ENCODE measurements around the gene RCAN3.
A peak's percentile ranks its signal among the peaks of the same experiment; 100 is the strongest.

The RCAN3 gene

GRCh38 chr1:24572301-24572700 lies 69.7 kb downstream of the RCAN3 start:
- Mint-ChIP-seq H3K36me3 (ENCODE audit: low read depth) (no peaks in the 10 kb centered on the region), H3K4me1 (ENCODE audit: low read depth) (no peaks in the 10 kb centered on the region), H3K9me3 (no peaks in the 10 kb centered on the region), H3K27me3 (ENCODE audit: low read depth) (no peaks in the 10 kb centered on the region), H3K4me3 (no peak overlapping the region), H3K27ac (no peak overlapping the region)
- no peak for DNase-seq (ENCODE audit: low spot score)

GRCh38 chr1:24575905-24576587 lies 73.4 kb downstream of the RCAN3 start:
- Mint-ChIP-seq H3K27me3 (ENCODE audit: low read depth) (no peaks in the 10 kb centered on the region), H3K4me3 (no peak overlapping the region), H3K4me1 (ENCODE audit: low read depth) (no peaks in the 10 kb centered on the region), H3K27ac (no peak overlapping the region), H3K36me3 (ENCODE audit: low read depth) (no peaks in the 10 kb centered on the region), H3K9me3 (no peaks in the 10 kb centered on the region)
- DNase-seq (ENCODE audit: low spot score), result no peak

DNA sequence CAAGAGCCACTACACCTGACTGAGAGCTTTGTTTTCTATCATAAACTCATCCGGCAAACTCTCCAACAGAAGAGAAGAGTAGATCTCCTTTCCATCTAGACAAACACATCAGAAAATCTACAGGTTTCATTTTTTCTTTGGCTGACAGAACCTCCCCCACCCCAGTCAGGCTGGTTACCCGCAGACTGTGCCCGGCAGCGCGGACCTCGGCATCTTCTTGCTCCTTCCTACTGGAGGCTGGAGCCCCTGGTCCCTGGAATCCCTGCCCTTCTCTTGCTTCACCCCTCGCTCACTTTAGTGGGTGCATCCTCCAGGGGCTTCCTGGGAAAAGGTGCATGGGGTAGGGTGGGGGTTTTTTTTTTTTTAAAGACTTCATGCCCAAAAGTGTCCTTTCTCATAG lies 76.2 kb downstream of the RCAN3 start:
- Mint-ChIP-seq H3K27me3 (ENCODE audit: low read depth) (peaks cover 4% of the 10 kb centered on the region), H3K4me3 (no peak overlapping the region), H3K27ac (no peak overlapping the region), H3K9me3 (no peaks in the 10 kb centered on the region), H3K36me3 (ENCODE audit: low read depth) (no peaks in the 10 kb centered on the region), H3K4me1 (ENCODE audit: low read depth) (no peaks in the 10 kb centered on the region)
- DNase-seq (ENCODE audit: low spot score), result no peak

DNA sequence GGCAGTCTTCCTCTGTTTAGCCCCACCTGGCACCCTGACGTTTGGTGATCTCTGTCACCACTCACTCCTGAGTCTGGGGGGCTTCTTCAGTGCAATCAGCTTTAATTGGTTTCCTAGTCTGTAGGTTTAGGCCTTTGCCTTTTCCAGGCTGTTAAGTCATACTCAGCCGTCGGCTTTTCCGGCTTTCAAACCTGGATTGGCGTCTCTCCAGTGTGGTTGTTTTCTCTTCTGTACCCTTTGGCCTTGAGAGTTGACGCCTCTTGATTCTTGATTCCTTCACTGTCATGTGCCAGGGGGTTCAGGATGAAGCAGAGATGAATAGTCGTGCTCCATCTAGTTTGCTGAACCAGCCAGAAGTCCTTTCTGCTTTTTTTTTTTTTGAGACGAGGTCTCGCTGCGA lies 78.1 kb downstream of the RCAN3 start:
- Mint-ChIP-seq H3K4me1 (ENCODE audit: low read depth) (no peaks in the 10 kb centered on the region), H3K4me3 (no peak overlapping the region), H3K36me3 (ENCODE audit: low read depth) (no peaks in the 10 kb centered on the region), H3K9me3 (no peaks in the 10 kb centered on the region), H3K27me3 (ENCODE audit: low read depth) (peaks cover 7% of the 10 kb centered on the region), H3K27ac (no peak overlapping the region)
- no peak for DNase-seq (ENCODE audit: low spot score)

DNA sequence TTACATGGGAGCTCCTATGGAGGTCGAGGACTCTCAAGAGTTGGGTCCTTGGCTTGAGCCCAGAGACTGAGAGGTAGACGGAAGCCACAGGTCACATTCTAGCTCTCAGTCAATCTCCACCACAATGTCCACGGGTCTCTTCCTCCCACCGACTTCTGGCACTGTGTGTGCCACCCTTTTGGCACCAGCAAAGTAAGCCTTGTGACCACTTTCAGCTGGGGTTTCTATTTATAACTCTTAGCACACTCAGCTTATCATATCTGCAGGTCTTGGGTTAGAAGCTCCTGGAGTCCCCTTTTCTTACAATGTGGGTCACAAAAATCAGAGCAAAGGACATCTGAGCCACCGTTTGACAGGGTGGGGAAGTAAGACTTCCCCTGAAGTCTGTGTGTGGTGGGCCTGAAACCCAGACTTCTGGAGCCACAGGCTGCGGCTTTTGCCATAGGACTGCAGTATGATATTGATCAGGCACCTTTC lies 81.6 kb downstream of the RCAN3 start:
- no peaks in the 10 kb centered on the region for H3K9me3 Mint-ChIP-seq
- H3K4me3 Mint-ChIP-seq, result no peak overlapping the region
- DNase-seq (ENCODE audit: low spot score), result no peak
- H3K4me1 Mint-ChIP-seq (ENCODE audit: low read depth), result peaks cover 2% of the 10 kb centered on the region
- H3K36me3 Mint-ChIP-seq (ENCODE audit: low read depth), result no peaks in the 10 kb centered on the region
- peaks cover 9% of the 10 kb centered on the region for H3K27me3 Mint-ChIP-seq (ENCODE audit: low read depth)
- no peak overlapping the region for H3K27ac Mint-ChIP-seq

DNA sequence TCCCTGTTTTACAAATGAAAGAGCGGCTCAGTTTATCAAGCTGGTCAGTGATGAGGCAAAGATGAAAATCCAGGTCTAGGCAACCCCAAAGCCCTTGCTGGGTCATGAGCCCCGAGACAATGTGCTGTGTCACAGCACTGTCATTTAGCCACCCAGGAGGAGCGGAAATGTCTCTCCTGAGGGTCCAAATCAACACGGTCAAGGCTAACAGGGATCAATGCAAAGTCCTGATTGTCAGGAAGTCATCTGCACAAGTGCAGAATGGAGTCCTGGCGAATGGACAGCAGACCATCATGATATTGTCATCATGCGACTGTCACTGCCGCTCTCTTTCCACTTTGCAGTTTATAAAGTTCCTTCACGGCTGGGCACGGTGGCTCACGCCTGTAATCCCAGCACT lies 83.5 kb downstream of the RCAN3 start:
- no peaks in the 10 kb centered on the region for H3K9me3 Mint-ChIP-seq
- no peak overlapping the region for H3K27ac Mint-ChIP-seq
- no peaks in the 10 kb centered on the region for H3K36me3 Mint-ChIP-seq (ENCODE audit: low read depth)
- no peak overlapping the region for H3K4me3 Mint-ChIP-seq
- H3K27me3 Mint-ChIP-seq (ENCODE audit: low read depth), result peaks cover 9% of the 10 kb centered on the region
- no peak for DNase-seq (ENCODE audit: low spot score)
- H3K4me1 Mint-ChIP-seq (ENCODE audit: low read depth), result peaks cover 2% of the 10 kb centered on the region

DNA sequence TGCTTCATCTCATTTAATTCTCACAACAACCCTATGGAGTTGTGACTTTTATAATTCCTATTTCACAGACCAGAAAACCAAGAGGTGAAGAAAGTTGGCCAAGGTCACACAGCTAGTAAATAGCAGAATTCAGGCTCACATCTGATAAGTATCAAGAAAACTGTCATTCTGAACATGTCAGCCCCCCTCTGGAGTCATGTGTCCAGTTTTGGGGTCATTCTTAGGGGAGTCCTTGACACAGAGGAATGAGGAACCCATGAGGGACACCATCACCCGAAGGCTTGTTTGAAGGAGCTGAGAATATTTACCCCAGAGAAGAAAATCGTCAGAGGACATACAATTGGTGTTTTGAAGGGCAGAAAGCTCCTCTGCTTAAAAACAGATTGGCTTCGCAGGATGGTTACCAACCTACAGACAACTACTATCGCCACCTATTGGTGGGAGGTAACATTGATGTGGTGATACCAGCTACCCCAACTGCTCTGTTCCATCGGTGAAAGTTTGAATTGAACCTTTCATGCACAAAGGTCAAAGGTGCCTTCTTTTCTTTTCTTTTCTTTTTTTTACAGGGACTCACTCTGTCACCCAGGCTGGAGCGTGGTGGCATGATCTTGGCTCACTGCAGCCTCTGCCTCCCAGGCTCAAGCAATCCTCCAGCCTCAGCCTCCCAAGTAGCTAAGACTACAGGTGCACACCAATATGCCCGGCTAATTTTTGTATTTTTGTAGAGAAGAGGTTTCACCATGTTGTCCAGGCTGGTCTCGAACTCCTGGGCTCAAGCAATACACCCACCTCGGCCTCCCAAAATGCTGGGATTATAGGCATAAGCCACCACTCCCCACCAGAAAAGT lies 84.6 kb downstream of the RCAN3 start:
- Mint-ChIP-seq H3K9me3 (no peaks in the 10 kb centered on the region), H3K27me3 (ENCODE audit: low read depth) (peaks cover 11% of the 10 kb centered on the region), H3K27ac (no peak overlapping the region), H3K4me3 (peak overlapping the region; percentile 31), H3K36me3 (ENCODE audit: low read depth) (no peaks in the 10 kb centered on the region), H3K4me1 (ENCODE audit: low read depth) (peaks cover 2% of the 10 kb centered on the region)
- DNase-seq (ENCODE audit: low spot score), result peak; percentile 39

DNA sequence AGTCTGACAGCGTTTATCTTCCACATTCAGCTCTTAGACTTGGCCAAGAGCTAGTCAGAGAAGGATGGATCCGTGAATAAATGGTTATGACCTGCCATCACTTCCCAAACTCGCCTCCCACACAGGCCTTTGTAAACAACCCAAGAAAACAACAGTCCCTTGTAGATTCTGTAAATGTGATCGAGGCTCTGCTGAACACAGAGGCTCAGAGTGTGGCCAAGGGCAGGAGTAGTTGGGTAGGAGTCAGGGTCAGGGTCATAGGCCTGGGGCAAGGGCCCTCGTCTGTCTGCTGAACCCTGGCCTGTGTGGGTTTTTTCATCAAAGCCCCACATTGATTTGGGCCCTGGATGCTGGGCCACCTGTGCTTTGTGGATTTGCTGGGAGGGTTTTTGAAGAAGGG lies 85.9 kb downstream of the RCAN3 start:
- no peak for DNase-seq (ENCODE audit: low spot score)
- no peaks in the 10 kb centered on the region for H3K36me3 Mint-ChIP-seq (ENCODE audit: low read depth)
- peaks cover 8% of the 10 kb centered on the region for H3K27me3 Mint-ChIP-seq (ENCODE audit: low read depth)

DNA sequence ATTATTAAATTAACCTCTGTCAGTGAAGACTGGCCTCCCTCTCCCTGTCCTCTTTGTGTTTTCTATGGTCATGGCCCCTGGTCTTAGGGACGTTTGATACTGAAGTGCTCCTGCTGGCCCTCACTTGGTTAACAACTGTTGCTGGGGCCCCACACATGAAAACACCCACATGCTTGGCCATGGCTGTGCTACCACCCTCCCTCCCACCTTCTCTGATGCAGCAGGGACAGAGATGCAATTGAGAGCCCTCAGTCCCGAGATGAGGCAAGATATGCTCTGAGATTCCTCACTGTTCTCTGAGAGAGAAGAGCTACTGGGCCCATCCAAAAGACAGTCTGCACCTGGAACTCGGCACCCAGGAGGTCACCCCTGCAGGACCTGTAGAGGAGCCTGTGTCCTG lies 86.6 kb downstream of the RCAN3 start:
- peaks cover 2% of the 10 kb centered on the region for H3K4me1 Mint-ChIP-seq (ENCODE audit: low read depth)
- no peak overlapping the region for H3K27ac Mint-ChIP-seq
- H3K4me3 Mint-ChIP-seq, result no peak overlapping the region
- DNase-seq (ENCODE audit: low spot score), result no peak
- peaks cover 8% of the 10 kb centered on the region for H3K27me3 Mint-ChIP-seq (ENCODE audit: low read depth)
- no peaks in the 10 kb centered on the region for H3K9me3 Mint-ChIP-seq
- H3K36me3 Mint-ChIP-seq (ENCODE audit: low read depth), result no peaks in the 10 kb centered on the region

More for the DNA sequence above, 85.9 kb downstream of the RCAN3 start:
- Mint-ChIP-seq H3K4me3 (no peak overlapping the region), H3K4me1 (ENCODE audit: low read depth) (peaks cover 2% of the 10 kb centered on the region), H3K9me3 (no peaks in the 10 kb centered on the region), H3K27ac (no peak overlapping the region)
